ENCODE results near the gene CAMK2B. TPM values are rescaled to one million over a fixed set of nuclear protein-coding genes. Genes with fewer than 3 reads are reported as not detected.

The CAMK2B gene
- total RNA-seq, 1 donor from 2014 or later = 8.4 TPM

DNA sequence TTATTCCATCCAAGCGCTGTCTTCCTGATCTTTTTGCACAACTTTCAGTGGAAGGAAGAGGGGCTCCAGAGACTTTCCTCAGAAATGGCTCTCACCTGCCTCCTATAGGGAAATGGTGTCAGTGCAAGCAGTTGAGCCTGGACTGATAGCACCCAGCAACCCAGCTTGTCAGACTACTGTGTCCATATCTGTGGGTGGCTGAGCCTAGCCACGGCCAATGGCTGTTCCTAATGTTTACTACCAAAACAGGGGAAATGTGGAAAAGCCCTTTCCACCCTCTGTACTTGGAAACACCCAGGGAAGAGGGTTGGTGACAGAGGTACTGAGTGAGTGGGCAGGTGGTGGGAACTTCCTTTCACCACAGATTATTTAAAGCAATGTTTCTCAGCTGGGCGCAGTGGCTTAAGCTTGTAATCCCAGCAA, 128.9 kb downstream of the CAMK2B start:
- peaks cover 11% of the 10 kb centered on the region for H3K27me3 Mint-ChIP-seq
- TF ChIP-seq, protein P1, sequence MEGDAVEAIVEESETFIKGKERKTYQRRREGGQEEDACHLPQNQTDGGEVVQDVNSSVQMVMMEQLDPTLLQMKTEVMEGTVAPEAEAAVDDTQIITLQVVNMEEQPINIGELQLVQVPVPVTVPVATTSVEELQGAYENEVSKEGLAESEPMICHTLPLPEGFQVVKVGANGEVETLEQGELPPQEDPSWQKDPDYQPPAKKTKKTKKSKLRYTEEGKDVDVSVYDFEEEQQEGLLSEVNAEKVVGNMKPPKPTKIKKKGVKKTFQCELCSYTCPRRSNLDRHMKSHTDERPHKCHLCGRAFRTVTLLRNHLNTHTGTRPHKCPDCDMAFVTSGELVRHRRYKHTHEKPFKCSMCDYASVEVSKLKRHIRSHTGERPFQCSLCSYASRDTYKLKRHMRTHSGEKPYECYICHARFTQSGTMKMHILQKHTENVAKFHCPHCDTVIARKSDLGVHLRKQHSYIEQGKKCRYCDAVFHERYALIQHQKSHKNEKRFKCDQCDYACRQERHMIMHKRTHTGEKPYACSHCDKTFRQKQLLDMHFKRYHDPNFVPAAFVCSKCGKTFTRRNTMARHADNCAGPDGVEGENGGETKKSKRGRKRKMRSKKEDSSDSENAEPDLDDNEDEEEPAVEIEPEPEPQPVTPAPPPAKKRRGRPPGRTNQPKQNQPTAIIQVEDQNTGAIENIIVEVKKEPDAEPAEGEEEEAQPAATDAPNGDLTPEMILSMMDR (conservative IDR thresholded peaks at IDR 0.05) = peak; percentile 75
- H3K27ac Mint-ChIP-seq = peak overlapping the region; percentile 59
- peak overlapping the region; percentile 36 for H3K4me3 Mint-ChIP-seq
- no peaks in the 10 kb centered on the region for H3K9me3 Mint-ChIP-seq
- no peak for DNase-seq (ENCODE audit: extremely low spot score, unreplicated experiment)
- no peaks in the 10 kb centered on the region for H3K36me3 Mint-ChIP-seq
- H3K4me1 Mint-ChIP-seq (ENCODE audit: unreplicated experiment) = peaks cover 1% of the 10 kb centered on the region

DNA sequence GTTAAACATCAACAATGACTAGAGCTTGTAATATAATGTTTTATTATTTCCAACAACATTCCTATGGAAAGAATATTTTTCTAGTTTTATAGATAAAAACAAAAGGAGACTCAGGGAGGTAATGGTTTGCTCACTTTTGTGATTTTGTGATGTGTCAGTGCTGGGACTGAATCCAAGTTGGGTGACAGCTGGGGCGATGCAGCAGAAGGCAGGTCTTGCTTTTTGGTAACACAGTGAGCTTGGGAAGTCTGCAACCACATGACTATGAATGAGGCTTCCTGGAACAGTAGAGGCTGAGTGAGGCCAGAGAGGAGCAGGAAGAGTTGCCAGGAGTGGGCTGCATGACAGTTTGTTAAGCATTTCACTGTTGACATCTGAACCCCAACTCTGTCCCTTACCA, 129.5 kb downstream of the CAMK2B start:
- TF ChIP-seq, protein P1 (conservative IDR thresholded peaks at IDR 0.05) = no peak
- no peak overlapping the region for H3K4me3 Mint-ChIP-seq
- DNase-seq (ENCODE audit: extremely low spot score, unreplicated experiment) = no peak
- H3K9me3 Mint-ChIP-seq = no peaks in the 10 kb centered on the region
- no peaks in the 10 kb centered on the region for H3K4me1 Mint-ChIP-seq (ENCODE audit: unreplicated experiment)
- H3K27ac Mint-ChIP-seq = no peak overlapping the region
- no peaks in the 10 kb centered on the region for H3K36me3 Mint-ChIP-seq
- peaks cover 16% of the 10 kb centered on the region for H3K27me3 Mint-ChIP-seq

DNA sequence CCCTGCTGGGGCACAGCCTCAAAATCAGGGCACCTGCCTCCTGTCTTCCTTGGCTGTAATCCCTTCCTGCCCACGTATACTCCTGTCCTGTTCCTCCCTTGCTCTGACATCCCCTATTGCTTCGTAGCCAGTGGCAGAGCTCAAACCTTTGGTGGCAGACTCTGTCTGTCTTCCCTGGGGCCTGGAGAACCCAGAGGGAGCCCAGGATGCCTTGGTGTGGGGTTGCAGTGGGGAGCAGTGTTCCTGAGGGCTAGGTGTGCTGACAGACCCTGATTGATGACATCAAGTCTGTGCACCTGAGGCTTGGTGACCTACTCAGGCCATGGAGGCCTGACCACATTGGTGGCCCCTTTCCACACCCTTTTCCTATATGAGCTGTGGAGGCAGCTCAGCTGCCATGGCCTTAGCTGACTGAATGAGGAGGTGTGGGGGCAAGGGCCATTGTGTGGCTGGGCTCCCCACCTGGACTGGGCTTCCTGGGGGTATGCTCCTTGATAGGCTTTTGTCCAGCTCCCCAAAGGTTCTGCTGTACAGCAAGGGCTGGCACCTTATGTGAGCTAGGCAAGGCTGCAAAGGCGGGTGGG, 130.7 kb downstream of the CAMK2B start:
- no peak for DNase-seq (ENCODE audit: extremely low spot score, unreplicated experiment)

DNA sequence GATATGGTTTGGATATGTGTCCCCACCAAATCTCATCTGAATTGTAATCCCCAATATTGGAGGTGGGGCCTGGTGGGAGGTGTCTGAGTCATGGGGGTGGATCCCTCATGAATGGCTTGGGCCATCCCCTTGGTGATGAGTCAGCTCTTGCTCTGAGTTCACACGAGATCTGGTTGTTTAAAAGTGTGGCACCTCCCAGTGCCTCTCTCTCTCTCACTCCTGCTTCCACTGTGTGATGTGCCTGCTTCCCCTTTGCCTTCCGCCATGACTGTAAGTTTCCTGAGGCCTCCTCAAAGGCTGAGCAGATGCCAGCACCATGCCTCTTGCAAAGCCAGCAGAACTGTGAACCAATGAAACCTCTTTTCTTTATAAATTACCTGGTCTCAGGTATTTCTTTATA, 131.3 kb downstream of the CAMK2B start:
- no peak overlapping the region for H3K4me3 Mint-ChIP-seq
- TF ChIP-seq, protein P1 (conservative IDR thresholded peaks at IDR 0.05) = no peak
- peaks cover 16% of the 10 kb centered on the region for H3K27me3 Mint-ChIP-seq
- H3K36me3 Mint-ChIP-seq = no peaks in the 10 kb centered on the region
- H3K27ac Mint-ChIP-seq = no peak overlapping the region
- H3K4me1 Mint-ChIP-seq (ENCODE audit: unreplicated experiment) = no peaks in the 10 kb centered on the region
- H3K9me3 Mint-ChIP-seq = no peaks in the 10 kb centered on the region
- DNase-seq (ENCODE audit: extremely low spot score, unreplicated experiment) = no peak

More for the DNA sequence above, 130.7 kb downstream of the CAMK2B start:
- Mint-ChIP-seq H3K9me3 (no peaks in the 10 kb centered on the region), H3K4me3 (no peak overlapping the region), H3K36me3 (no peaks in the 10 kb centered on the region), H3K27me3 (peaks cover 16% of the 10 kb centered on the region), H3K27ac (no peak overlapping the region), H3K4me1 (ENCODE audit: unreplicated experiment) (no peaks in the 10 kb centered on the region)
- TF ChIP-seq, protein P1 (conservative IDR thresholded peaks at IDR 0.05) = no peak

DNA sequence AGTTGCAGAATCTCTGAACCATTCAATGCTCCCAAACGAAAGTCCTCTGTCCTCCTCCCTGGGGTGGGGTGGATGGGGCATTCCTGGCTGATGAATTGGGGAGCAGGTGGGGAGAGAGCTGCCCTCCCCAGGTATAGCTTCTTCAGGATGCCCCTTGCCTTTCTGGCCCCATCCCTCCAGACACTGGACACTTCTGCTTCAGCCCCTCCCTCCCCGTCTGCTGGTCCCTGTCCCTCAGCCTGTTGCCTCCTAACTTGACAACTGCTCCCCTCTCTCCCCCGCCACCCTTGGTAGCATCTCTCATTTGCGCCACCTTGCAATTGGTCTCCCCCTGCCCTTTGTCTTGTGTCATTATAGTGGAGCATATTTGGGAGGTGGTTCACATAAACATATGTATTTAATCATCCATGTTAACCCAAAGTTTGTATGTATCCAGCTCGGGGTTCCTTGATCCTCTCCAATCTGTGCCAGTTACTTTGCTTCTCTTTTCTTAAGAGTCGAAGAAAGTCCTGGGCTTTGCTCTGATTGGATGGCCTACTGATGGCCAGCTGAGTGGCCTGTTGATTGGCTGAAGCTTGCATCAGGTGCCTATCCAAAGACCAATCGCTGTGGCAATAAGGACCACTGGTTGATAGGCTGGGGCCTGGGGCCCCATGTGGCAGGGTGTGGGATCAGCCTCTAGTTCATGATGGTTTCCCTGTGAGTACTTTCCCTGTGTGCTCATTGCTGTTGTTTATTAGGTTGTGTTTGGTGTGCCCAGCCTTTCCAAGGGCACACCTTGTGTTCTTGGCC, 132.2 kb downstream of the CAMK2B start:
- Mint-ChIP-seq H3K4me1 (ENCODE audit: unreplicated experiment) (no peaks in the 10 kb centered on the region), H3K27me3 (peaks cover 16% of the 10 kb centered on the region), H3K27ac (no peak overlapping the region), H3K36me3 (no peaks in the 10 kb centered on the region), H3K4me3 (no peak overlapping the region), H3K9me3 (no peaks in the 10 kb centered on the region)
- TF ChIP-seq, protein P1 (conservative IDR thresholded peaks at IDR 0.05) = no peak
- DNase-seq (ENCODE audit: extremely low spot score, unreplicated experiment) = no peak

All from type B pancreatic cell (in vitro differentiated cells).